Measurements from ENCODE around the gene CKAP5.
A peak's percentile ranks its signal among the peaks of the same experiment; 100 is the strongest.

CKAP5 gene

DNA sequence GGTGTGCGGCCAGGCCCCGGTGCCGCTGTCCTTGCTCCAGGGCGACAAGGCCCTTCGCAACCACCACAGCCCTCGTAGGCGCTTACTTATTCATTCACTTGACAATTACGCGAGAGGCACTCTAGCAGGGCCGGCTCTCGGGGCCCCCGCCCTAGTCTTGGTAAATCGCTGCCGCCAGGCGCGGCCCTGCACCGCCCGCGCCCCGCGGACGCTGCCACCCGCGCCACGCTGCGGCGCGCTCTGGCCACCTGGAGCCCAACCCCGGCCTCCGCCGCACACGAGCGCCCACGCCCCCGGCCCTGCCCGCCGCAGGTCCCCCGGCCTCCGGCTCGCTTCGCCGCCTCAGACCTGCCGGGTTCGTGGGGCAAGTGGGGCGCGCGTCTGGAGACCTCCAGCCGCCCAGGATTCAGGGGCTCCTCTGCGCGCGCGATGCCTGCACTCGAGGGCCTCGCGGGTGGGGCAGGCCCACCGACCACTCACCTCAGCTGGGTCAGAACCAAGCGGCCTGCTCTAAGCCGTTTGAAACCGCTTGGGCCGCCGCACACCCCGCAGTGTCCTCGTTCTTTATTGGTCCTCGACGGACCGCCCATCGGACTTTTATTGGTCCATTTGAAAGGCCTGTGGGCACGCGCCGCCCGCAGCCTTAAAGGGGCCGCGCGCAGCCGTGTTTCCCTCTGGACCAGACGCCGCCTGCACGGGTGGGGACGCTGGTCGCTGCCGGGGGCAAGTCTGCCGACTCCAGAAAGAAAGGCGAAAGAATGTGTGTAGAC, at the start of gene CKAP5:
CKAP5 (minus strand) TSS at position 541 of the 770 bp plus-strand sequence. CDS start 25,049 bp downstream, outside the sequence.
- DNase-seq (ENCODE audit: low read depth): peak; percentile 78

DNA sequence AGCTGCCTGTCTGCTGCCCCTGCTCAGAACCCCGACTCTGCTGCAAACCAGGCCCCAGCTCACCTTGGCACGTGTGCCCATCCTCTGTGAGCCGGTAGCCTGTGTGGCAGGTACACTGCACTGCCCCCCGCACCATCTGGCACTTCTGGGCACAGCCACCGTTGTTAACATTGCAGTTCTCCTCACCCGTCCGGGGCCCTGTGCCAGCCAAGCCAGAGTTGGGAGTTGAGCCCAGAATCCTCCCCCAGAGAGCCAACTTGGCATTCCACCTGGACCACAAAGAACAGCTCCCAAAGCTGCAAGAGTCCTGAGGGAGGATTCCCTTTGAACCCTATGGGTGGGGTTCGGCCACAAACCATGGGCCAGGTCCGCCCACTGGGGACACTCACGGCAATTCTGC, 49.7 kb upstream of the CKAP5 start:
- DNase-seq (ENCODE audit: low read depth): no peak

DNA sequence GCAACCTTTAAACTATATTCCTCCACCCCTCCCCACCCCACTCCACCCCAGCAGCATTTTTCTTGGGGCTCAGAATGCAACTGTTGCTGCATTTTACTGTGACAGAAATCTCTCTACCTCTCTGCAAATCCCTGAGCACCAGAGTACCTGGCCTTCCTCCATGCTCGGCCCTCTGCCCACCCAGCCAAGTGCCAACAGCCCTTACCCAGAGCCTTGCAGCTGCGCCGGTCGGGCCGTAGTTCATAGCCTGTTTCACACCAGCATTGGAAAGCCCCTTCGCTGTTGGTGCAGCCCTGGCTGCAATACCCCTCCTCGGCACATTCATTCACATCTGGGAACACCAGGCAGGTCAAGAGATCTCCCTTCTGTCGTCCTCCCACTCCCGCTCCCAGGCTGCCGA, 48.9 kb upstream of the CKAP5 start:
- DNase-seq (ENCODE audit: low read depth): no peak

DNA sequence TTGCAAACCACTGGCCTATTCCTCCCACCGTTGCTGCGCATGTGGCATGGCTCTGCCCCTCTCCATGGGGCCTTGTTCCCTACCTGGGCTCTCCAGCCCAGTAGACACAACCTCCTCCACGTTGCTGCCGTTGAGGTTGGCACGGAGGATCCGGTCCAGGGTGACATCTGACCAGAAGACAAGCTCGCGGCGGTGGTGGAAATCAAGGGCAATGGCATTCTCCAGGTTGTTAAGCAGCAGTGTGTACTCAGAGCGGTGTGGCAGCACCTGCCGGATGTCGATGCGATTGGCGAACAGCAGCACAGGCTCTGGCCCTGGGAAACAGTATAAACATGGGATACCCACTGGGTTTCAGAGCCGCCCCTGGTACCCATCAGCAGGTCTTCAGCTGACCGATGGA, 48.4 kb upstream of the CKAP5 start:
- DNase-seq (ENCODE audit: low read depth): no peak

- DNase-seq (ENCODE audit: low read depth): no peak
These were observed 46.8 kb upstream of the CKAP5 start for GRCh38 chr11:46892838-46893237.

DNA sequence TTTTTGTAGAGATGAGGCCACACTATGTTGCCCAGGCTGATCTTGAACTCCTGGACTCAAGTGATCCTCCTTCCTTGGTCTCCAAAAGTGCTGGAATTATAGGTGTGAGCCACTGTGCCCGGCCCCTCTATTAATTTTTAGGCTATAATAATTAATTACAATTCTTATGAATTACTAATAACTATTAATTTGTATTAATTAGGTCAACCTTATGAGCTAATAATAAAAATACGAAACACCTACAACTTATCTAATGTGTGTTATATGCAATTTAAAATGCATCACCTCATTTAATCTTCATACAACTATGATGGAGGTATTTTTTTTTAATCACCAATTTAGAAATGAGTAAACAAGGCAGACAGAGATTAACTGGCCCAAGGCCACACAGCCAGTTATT, 46.0 kb upstream of the CKAP5 start:
- no peak for DNase-seq (ENCODE audit: low read depth)

- DNase-seq (ENCODE audit: low read depth): no peak
These were observed 44.6 kb upstream of the CKAP5 start for GRCh38 chr11:46890665-46891064.

DNA sequence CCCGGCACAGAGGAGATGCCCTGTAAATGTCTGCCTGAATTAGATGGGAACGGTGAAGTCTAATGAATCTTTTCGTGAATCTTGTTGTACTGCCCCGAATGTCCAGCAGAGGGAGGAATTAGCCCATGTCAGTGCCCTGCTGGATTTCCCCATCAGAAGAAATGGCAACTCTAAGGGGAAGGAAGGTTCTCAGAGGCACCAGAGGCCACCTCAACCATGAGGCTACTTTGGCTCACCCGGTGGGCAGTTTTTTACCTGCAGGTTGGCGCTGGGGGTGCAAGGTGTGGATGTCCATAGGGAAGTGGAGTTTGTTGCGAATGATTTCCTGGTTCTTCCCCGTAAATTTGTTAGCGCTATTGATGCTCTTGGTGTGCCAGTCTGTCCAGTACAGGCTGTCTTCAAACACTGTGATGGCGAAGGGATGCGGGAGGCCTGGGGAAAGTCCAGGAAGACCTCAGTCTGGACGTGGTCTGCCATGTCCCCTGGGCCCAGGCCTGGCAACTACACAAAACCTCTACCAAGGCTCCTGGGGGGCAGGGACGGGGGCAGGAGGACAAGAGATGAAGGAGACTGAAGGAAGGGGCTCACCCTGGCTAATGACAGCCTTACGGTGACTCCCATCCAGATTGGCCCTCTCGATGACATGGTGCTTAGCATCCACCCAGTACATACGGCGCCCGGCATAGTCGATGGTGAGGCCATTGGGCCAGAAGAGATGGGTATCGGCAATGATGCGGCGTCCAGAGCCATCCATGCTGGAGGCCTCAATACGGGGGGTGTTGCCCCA, 43.8 kb upstream of the CKAP5 start:
- DNase-seq (ENCODE audit: low read depth): peak; percentile 56

DNA sequence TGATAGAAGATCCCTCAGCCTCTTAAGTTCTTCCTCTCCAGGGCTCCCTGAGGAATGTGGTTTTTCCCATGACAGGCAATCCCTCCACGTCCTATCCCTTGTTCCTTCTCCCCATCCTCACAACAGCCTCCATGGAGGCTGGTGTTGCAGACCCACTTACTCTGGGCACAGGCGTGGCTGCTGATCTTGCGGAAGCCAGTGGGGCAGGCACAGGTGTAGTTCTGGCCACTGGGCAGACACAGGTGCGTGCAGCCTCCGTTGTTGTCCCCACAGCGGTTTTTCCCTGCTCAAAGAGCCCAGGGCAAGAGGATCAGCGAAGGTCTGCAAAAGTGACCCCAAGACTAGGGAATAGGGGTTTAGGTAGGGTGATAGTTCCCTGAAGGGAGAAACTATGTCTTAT, 43.2 kb upstream of the CKAP5 start:
- DNase-seq (ENCODE audit: low read depth): no peak

DNA sequence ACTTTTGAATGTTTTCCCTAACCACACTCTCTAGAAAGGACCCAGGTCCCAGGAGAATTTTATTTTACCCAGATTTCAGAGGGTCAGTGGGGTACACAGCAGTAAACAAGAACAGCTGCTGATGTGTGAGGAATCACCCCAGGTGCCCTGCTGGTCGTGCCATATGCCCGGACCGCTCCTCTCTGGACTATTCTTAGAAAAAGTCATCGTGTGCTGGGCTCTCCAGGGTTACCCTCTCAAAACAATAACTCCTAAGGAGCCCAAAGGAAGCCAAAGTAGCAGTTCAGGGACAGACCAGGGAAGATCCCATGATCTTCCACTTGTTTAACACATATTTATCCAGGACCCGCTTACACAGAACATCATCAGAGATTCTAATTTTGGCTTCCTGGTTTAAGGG, 42.6 kb upstream of the CKAP5 start:
- DNase-seq (ENCODE audit: low read depth): no peak

- DNase-seq (ENCODE audit: low read depth): no peak
These were observed 40.1 kb upstream of the CKAP5 start for GRCh38 chr11:46886211-46886610.

- no peak for DNase-seq (ENCODE audit: low read depth)
These were observed 33.0 kb upstream of the CKAP5 start for GRCh38 chr11:46879056-46879585.

GRCh38 chr11:46877580-46877979, 31.5 kb upstream of the CKAP5 start:
- no peak for DNase-seq (ENCODE audit: low read depth)

DNA sequence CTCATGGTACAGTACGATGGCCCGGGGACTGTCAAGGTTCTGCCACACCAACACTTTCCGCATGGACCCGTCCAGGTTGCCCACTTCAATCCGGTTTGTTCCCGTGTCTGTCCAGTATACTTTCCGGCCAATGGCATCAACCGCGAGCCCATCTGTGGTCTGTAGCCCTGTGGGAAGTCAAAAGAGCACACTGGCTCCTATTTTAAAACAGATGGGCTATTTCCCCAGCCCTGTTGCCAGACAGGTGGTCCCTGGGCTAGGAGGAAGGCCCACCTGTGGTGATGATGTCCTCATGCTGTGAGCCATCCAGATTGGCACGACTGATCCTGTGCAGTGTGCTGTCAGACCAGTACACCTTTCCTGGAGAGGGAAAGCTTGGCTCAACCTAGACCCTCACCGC, 30.4 kb upstream of the CKAP5 start:
- no peak for DNase-seq (ENCODE audit: low read depth)

DNA sequence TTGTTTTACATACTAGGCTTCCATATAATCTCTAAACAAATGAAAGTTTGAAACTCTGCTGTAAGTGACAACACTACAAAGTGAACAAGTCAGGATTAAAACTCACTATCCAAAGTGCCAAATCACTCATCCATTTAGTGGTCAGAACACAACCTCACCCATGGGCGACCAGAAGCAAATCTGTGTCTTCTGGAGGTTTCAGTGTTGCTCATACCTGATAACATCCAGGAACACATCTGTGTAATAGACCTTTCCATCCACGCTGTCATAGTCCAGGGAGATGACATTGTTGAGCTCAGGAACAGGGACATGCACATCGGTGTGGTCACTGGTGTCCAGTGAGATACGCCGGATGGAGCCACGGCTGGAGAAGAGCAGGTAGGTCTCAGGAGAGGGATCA, 28.5 kb upstream of the CKAP5 start:
- DNase-seq (ENCODE audit: low read depth): no peak

- DNase-seq (ENCODE audit: low read depth): no peak
These were observed 22.8 kb upstream of the CKAP5 start for GRCh38 chr11:46868912-46869311.

DNA sequence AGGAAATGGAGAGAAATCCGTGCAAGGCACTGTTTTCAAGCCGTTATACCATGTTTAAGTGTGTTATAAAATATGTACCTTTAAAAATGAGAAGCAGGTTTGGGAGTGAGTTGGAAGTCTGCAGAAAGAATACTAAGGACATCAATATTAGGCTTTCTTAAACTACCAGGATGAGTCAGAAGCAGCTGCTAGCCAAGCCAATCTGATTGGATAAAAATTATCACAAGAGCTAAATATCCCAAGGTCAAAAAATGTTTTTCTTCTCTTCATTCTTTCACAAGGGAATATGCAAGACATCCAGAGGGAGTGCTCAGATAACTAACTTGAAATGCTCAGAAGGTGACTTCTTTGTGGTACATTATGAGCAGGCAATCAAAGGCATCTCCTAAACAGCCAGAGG, 19.3 kb upstream of the CKAP5 start:
- DNase-seq (ENCODE audit: low read depth): peak; percentile 22

DNA sequence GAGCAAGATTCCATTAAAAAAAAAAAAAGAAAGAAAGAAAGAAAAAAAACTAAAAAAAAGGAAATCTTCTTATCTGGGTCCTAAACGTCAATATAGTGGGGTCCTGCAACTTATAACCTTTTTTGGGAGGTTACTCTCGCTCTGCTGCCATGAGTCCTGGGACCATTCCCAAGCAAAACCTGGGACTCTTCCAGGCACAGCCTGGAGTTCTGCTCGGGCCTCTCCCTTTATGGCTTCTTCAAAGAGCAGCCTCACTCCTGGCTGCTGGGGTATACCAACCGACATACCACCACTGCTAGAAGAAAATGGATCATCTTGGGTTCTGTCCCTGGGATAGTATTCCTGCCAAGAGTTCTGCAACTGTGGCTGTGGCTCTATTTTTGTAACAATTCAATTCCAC, 14.1 kb upstream of the CKAP5 start:
- DNase-seq (ENCODE audit: low read depth): no peak

DNA sequence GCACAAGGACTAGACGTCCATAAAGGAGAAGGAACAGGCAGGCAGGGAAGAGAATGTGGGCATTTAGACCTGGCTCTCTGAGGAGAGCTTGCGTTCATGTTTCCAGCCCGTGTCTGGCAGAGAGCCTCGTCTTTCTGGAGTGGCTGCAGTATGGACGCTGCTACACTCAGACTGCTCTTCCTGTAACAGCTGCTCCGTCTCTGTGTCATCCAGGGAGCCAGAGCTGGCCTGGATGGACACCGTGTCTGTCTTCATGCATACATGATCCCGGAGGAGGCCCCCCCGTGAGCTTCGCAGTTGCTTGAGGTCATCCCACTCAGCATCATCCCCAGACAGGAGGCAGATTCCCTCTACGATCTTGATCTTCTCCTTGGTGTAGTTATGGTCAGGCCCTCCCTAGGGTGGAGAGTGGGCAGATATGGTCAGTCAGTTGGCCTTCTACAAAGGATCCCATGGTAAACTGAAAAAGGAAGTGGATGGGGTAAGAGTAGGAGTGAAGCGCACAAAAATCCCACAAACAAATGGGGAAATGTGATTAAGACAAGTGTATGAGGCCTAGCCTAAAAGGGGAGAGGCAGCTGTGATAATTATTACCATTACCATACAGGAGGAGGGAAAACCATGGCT, 13.0 kb upstream of the CKAP5 start:
- no peak for DNase-seq (ENCODE audit: low read depth)

DNA sequence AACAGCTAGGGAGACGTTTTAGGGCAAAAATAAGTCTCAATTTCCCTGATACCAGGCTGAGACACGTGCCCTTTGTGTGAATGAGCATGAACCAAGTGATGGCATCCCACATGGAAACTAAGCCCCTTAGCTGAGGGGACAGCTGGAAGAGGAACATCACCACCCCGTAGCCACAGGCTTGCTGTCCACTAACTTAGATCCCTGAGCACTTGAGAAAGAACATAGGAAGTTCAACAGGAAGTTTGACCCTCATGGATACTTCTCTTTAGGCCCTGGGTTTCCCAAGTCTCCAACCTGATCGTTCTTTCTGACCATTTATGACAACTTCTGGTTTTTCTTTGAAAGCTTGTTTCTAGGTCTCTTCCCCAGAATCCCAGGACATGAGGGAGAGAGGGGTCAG, 11.6 kb upstream of the CKAP5 start:
- DNase-seq (ENCODE audit: low read depth): no peak

DNA sequence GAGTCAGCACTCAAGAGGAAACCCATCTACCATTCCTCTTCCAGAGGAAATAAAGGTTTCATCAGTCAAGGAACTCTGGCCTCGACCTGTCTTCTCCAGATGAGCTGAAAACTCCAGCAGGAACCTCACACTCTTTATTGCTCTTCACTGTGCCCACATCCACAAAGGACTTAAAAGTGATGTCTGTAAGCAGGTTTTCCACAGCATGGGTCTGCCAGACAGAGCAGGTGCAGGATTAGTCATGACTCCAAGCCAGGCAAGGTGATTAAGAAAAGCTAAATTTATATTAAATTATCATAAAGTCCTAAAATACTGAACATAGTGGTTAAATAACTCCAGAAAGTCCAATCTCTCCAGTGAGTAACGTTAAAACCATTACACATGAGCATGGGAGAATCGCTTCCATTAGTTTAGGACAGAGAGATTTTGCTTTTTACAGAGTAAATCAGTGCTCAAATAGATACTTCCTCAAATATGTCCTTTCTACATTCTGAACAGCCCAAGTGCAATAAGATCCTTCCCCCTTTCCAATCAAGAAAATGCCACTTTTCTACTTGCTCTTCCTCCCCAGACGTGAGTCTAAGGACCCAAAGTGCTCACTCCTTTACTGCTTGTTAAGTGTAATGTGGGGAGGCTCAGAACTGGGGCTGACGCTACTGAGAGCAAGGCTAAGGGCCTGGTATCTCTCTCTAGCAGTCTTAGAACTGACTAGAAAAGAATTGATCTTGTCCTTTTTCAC, 10.7 kb upstream of the CKAP5 start:
- no peak for DNase-seq (ENCODE audit: low read depth)

- DNase-seq (ENCODE audit: low read depth): no peak
These were observed 9.8 kb upstream of the CKAP5 start for GRCh38 chr11:46855863-46856262.
